LHCN-M2 (cell line): ENCODE results near the gene ATXN10. TPM values are rescaled to one million over a fixed set of nuclear protein-coding genes. Genes with fewer than 3 reads are reported as not detected.

Source experiments
- DNase-seq: peaks from one replicate; pipeline ENCODE4 v3.0.0-alpha.2; 2012; ENCODE audit warnings: low read depth
- total RNA-seq: library from RNA; depleted of rRNA; stranded (reverse); fragments of >200 nt; gene quantifications from 2 replicates; pipeline ENCODE4 v1.2.3, GENCODE V29; 2014

The ATXN10 gene
- total RNA-seq, 1 experiment from 2014 or later, result 98.0 TPM

DNA sequence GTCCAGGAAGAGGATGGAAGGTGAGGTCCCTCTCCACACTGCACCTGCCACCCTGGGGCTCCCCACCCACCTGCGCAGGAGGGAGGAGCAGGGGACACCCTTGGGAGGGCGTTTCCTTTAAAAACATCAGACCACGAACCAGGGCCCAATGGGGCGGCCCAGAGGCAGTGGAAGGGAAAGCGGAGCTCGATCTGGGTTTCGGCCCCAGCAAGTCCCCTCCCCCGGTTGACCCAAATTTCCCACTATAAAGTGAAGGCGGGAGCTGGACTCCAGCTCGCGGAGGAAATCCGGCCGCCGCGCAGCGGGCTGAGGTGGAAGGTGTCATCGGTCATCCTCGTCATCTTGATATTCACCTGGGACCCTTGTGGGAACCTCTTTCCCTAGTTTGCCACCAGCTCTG lies 206.0 kb downstream of the ATXN10 start:
- DNase-seq, result no peak

GRCh38 chr22:45878051-45878781 lies 206.6 kb downstream of the ATXN10 start:
- DNase-seq, result no peak

- DNase-seq, result no peak
These were observed 207.4 kb downstream of the ATXN10 start for GRCh38 chr22:45878901-45879551.

DNA sequence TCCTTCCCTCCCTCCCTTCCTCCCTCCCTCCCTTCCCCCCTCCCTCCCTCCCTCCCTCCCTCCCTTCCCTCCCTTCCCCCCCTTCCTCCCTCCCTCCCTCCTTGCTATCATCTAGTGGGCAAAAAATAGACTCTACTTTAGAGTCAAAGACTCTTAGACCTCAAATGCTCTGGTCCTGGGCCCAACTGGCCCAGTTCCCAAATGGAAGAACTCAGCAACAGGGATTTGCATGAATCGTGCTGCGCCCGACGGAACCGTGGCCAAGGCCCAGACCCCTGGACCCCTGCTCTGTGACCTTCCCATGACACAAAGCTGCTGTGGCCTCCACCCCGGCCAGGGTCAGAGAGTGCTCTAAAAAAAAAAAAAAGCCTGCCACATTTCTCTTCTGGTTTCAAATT lies 207.9 kb downstream of the ATXN10 start:
- no peak for DNase-seq

DNA sequence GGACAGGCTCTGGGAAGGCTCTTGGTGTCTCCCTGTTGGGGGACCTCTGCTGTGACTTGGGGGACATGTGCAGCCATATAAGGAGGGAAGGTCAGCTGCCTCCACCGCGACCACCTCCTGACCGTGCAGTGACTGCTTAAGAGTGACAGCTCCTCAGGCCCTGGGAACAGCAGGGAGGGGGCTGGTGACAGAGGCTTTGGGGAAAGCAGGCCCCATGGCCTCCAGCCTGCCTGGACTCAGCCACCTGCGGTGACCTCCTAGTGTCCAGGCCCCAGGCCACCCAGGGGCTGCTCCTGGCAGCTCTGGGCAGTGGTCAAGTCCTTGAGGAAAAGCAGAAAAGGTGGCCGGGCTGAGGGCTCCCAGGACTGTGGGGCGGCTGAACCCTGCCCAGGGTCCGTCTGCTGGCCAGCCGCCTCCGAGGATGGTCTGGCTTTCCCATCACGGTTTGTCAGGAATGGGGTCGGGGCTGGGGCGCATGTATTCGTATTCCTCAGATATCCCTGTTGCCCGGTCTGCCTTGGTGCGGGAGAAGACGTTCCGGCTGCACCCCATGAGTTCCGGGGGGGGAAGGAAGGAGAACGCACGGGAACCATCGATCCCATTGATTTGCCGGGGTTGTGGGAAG lies 208.6 kb downstream of the ATXN10 start:
- DNase-seq, result no peak

DNA sequence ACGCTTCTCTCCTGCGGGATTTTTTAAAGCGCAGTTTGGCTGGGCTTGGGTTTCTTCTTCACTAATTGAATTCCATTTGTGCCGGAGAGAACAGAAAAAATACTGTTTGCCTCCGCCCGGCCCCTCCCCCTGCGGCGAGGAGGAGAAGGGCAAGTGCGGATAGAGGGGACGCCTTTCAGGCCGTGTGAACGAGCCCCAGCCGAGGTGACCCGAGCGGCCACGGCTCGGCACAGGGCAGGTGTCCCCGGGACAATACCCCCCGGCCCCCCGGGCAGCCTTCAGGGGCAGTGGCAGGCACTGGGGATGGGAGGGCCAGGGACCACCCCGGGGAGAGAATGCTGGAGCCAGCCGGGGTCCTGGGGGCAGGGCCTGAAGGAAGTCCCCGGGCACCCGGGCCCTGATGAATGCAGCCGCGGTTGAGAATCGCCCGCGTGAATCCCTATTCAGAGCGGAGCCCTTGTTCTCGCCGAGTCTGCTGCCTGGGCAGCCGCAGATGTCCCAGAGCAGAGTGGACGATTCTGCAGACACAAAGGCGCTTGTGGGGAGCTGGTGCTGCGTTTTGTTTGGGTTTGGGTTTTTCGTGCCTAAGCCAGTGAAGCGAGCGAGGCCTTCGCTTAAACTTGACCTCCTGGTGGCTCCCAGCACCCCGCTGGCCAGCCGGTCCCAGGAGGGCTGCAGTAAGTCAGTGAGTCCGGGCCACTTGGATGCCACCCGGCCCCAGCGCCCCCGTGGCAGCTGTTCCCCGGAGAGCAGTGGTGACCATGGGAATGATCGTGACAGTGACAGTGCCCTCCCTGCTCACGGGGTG lies 209.3 kb downstream of the ATXN10 start:
- no peak for DNase-seq

GRCh38 chr22:45881524-45881875 lies 209.9 kb downstream of the ATXN10 start:
- DNase-seq, result no peak

DNA sequence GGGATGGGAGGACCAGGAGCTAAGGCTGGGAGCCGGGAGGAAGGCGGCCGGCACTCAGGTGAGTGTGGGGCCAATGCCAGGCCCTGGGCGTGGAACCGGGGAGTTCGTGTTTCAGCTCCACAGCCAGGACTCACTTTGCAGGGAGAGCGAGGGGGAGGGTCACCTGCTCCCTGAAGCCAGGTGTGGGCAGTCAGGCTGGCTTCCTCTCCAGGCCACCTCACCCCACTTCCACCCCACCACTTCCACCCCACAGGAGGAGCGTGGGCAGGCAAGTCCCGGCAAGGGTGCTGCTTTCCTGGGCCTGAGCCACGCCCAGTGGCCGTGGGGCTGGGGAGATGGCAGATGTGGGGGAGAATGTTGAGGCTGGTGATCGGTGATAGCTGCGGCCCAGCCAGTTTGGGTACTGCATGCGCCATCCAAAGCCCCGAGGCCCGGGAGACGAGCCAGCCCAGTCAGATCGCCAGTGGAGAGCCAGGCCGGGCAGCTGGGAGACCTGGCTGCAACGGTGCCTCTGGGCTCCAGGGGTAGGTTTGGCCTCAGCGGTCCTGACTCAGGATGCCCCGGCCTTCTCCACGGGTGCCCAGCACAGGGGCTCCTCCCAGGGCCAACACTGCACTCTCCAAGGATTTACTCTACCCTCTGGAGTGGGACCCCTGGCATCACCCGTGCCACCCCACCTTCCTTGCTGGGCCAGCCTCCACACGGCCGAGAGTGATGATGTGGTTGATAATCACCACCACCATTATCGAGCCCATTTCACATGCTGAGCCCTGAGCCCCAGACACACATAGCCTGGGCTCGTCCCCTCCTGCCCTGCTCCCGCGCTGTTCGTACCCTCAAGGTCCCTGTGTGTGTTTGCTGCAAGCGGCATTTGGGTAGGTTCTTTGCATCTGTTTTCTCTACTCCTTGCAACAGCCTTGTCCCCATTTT lies 211.5 kb downstream of the ATXN10 start:
- DNase-seq, result no peak

DNA sequence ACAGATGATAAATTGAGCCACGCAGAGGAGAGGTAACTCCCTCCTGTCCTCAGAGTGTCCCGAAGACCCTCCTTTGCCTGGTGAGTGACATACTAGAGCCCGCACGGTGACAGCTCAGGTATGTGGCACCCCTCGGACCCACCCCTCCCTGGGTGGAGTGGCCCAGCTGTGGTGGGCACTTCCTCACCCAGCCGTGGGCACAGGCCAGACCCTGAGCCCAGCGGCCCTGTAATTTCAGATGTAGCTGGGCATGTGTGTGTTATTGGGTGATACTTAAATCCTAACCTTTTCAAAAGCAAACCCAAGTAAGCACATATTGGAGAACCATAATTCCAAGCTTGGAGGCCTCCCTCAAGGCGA lies 212.2 kb downstream of the ATXN10 start:
- no peak for DNase-seq

DNA sequence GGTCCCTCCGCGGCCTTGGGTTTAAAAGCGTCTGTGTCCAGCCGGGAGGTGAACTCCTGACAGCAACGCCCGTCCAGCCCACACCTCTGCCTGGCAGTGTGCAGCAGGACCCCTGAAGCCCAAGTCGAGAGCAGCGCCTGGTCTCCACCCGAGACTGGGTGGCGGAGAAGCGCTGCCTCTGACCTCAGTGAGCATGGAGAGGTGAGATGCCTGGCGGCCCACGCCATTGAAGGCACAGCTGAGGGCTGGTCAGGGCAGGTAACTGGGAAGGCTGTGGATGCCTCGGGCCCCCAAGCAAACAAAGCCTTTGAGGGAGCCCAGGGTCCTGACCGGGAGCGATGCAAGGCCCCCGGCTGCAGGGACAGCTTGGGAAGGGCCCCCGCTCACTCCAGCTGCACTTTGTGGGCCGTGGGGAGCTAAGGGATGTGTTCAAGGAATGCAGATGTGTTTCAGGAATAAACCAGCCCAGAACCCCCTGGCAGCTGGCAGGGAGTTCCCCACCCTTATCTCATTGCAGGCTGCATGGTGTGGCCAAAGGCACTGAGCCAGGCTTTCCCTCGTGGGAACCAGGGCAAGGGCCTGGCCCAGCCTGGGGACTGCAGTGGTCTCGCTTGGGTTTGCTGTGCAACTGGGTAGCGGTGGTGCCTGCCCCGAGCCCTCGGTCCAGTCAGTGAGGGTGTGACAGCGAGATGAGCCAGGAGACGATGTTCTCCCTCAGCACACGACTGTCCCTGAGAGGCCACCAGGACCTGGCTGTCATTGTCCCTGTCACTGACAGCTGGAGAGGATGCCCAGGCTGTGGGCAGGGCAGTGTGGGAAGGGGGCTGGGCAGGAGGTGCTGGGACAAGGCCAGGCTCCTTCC lies 212.8 kb downstream of the ATXN10 start:
- DNase-seq, result no peak

DNA sequence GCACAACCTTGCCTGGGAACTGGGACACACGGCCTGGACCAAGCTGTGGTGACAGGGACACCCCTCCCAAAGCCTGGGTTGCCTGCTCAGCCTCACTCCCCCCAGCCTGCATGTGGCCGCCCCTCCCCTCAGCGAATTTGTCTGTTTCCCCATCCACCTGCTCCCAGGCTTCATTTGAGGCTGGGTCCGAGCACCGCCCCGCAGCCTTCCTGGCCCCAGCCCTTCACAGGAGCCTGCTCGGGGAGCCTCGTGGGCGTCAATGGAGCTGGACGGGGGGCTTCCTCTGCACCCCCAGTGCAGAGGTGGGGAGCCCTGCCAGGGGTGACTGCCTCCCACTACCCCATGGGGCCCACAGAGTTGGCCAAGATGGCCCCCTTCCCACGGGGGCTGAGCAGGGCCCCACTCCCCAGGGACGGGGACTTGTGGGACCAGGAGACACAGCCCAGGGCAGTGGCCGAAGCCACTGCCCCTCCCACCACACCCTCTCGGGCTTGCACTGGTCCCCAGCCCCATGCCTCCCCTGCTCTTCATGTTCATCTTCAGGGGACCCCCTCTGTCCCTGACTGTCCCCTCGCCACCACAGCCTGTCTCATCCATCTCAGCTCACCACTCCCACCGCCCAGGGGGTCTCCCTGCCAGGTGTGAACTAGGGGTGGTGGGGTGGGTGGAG lies 213.7 kb downstream of the ATXN10 start:
- no peak for DNase-seq

- DNase-seq, result no peak
These were observed 214.3 kb downstream of the ATXN10 start for GRCh38 chr22:45885941-45886395.

DNA sequence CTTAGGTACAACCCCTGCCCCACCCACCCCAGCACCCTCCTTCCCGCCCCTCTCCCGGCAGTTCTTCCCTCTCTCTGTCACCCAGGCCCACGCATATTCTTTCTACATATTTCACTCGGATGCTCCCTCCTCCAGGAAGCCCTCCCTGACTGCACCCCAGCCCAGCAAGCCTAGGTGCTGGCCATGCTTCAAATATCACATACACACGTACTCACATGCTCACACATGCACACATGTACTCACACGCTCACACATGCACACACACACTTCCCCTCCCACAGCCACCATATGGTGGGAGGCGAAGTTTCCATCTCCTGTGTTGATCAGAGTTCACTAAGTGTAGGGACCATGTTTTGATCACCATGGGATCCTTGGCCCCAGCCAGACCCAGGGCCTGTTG lies 214.9 kb downstream of the ATXN10 start:
- DNase-seq, result no peak

DNA sequence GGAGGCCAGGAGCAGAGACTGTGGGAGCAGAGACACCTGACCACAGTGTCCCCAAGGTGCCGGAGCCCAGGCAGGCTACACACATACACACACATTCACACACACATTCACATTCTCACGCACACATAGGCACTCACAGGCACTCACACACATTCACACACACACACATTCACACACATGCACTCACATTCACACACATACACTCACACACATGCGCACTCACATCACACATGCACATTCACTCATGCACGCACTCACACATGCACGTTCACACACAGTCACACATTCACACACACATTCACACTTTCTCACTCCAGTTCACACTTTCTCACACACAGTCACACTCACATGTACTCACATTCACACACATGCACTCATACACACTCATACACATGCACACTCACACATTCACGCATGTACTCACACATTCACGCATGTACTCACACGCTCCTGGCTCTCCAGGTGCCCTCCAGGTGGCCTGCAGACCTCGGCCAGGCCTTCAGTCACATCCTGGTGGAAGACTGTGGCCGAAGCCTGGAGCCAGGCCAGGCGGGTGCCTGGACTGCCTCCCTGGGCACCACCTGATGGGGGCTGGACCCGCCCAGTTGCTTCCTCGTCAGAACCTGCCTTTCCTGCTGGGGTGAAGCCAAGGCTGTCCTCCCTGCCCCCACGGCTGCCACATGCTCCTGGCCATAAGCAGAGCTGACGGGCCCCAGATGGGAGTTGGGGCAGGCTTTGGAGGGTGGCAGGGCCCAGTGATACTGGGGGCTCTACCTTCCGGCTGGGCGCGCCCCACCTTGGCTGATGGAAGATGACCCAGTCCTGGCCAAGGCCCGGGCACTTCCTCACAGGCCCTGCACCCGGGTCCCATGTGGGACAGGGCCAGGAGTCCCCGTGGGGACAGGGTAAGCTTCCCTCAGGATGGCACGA lies 215.8 kb downstream of the ATXN10 start:
- no peak for DNase-seq

DNA sequence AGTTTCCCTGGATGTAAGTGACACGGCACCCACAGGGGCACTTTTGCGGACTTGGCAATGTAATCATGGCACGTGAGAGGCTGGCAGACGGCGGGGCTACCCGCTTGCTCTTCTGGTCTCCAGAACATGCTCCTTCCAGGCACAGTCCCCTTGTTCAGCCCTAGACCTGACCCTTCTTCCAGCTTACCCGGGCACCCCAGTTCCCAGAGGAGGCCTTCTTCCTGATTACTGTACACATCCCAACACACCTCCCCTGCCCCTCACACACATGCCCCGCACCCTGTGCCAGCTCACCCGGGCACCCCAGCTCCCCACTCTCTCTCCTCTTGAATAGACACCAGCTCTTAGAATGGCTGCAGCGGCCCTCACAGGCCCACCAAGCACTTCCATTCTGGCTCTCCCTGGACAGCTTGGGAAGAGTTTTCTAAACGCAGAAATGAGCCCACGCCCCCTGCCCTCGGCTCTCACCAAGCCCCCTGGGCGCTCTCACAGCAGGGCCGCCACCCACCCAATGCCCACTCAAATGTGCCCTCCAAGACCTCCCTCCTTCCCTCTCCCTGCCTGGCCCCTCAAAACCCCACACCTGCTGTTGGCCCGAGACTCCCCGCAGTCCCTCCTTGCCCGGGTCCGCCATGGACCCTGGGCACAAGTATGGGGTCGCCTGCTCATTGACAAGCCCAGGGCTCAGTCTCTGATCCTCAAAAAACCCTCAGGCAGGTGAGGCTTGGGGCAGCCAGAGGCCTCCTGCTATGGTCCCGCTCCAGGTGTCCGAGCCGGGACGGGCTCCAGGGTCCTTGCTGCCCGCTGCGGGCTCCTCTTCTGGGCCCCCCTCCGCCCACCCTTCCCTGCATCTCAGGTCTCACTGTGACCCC lies 216.8 kb downstream of the ATXN10 start:
- no peak for DNase-seq

DNA sequence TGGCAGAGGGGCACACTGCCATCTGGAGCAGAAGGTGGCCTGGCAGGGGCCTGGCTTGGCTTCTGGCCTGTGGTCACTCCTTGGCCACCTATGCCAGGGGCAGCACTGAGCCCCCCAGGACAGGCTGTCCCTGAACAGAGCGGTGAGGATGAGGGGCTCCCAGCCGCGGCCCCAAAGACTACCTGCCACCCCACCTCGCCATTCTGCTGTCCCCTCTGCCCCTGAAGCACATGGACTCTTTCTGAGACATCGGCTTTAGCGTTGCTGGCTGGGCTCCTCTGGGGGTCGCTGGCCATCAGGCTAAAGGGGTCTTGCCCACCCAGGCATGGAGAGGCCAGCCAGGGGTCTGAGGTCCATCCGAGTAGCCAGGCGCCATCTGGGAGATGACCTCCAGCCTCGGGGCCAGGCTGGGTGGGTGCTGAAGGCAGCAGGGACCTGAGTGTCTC lies 217.5 kb downstream of the ATXN10 start:
- DNase-seq, result no peak
